ENCODE measurements around the gene CHST11.

- no peak for TF ChIP-seq CTCF (IDR thresholded peaks at IDR 0.05)
- TF ChIP-seq POLR2A (IDR thresholded peaks at IDR 0.05) = no peak
Observed at GRCh38 chr12:104767261-104767660, 310.5 kb downstream of the CHST11 start.
